GOT3 (cell line): Measurements from ENCODE around the gene TTC23L.
"Not testable (repeated sequence)": the region's sequence is repeated elsewhere in the genome, so short reads cannot be mapped to it uniquely, and the experiment has no call there.

Experiments used
- DNase-seq: peaks from one replicate; lab custom pipeline; 2025; ENCODE audit warnings: mixed read lengths; lab: John Stamatoyannopoulos, UW

Gene TTC23L

GRCh38 chr5:34923256-34923655 lies 84.3 kb downstream of the TTC23L start:
- DNase-seq, result not testable (repeated sequence)

- no peak for DNase-seq
These were observed 84.9 kb downstream of the TTC23L start for GRCh38 chr5:34923694-34924461.

DNA sequence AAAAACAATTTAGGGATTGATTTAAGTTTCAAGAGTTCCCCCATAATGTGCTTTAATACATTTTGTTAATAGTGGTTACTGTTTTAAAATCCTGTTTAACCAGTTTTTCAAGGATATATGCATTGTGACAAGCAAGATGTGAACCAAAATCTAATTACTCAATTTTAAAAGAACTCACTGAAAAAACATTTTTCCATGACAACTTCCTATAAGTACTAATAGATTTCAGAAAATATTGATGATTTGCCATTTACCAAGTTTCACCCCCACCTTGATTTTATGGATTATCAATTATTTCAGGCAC lies 85.5 kb downstream of the TTC23L start:
- no peak for DNase-seq

DNA sequence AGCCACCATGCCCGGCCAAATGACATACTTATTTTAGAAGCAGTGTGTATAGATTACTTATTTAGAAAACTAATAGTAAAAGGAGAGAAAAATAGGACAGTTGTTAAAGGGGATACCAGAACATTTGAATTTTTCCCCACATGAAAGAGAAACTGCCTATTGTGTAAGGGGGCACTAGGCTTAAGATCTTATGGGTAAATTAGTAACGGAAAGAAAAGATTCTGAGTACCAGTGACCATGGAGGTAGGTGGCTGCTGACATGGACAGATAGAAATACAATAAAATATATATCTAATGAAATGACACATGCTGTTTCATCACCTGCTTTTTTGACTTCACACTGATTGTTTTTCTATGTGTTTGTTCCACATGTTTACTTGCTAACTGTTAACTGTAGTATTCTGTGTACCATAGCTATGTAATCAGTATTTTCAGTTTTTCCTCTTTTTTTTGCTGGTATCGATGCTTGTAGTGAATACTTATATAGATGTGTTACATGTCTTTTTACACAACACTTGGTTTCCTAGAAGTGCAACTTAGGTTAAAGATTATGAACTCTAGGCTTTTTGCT lies 87.4 kb downstream of the TTC23L start:
- no peak for DNase-seq

DNA sequence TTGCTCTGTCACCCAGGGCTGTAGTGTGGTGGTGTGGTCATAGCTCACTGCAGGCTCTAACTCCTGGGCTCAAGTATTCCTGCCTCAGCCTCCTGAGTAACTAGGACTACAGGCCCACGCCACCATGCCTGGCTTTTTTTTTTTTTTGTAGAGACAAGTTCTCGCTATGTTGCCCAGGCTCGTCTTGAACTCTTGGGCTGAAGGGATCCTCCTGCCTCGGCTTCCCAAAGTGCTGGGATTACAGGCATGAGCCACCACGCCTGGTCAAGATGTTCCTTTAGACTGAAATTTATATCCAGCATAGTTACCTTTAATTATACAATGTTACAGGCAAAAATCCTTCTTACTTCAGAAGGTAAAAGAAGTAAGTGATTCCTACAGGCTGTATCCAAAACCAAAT lies 88.8 kb downstream of the TTC23L start:
- no peak for DNase-seq

- DNase-seq, result no peak
These were observed 89.3 kb downstream of the TTC23L start for GRCh38 chr5:34928267-34928666.

DNA sequence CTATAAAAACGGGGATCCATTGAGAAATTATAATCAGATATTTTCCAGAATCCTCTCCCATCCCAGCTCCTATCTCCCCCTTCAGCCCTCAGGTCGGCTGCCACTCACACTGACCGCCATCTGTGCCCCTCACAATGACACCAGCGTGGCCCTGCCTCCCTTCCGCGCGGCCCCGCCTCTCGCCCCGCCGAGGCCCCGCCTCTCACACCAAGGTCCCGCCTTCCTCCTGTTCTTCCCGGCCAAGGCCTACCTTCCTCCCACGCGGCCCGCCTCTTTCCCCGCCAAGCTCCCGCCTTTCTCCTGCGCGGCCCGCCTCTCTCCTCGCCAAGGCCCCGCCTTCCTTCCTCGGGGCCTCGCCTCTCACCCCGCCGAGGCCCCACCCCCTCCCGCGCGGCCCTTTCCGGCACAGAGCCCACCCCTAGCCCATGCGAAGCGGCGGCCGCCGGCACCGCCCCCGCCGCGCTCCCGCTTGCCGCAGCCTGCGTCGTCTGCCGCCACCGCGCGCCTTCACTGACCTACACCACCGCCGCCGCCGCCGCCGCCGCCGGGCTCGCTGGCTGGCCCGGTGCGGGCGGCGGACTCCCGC lies 90.3 kb downstream of the TTC23L start, which contains the start of gene DNAJC21:
Gene DNAJC21, plus strand, starts transcription at position 426 of the 586 bp plus-strand sequence. CDS start 261 bp downstream, outside the sequence.
- peak; percentile 93 for DNase-seq

GRCh38 chr5:34929720-34930461 lies 90.9 kb downstream of the TTC23L start:
- peak; percentile 18 for DNase-seq

GRCh38 chr5:34930462-34930844 lies 91.5 kb downstream of the TTC23L start:
- no peak for DNase-seq

DNA sequence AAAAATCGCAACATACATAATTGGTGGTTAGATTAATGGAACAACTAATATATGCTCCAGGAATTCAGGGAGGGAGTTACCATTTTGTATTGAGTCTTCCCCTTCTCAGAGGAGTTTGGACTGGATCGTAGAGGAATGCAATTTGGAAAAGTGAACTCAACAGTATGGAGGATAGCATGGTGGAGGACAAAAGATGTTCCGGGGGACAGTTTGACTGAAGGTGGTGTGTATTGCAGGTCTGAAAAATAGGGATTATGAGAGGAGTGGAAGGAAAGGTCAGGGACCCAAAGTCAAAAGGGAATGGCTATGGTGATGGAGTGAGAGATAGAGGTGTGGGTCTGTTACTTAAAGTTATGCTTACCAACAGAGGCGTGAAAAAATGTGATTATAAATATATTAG lies 91.9 kb downstream of the TTC23L start:
- no peak for DNase-seq

DNA sequence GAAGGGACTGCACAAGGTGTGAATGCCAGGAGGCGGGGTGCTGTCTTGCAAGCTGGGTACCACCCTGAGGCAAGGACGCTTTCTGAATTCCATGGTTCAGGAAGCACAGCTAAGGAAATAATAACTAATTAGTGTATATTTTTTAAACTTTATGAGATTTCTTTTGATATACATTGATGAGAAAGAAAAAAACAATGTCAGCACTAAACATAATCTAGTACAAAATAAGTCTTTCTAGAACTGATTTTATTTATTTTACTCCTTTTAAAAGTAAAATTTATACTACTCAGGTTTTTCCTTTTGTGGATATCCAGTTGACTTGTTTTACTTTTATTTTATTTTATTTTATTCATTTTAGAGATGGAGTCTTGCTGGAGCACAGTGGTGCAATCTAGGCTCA lies 94.0 kb downstream of the TTC23L start:
- DNase-seq, result no peak

GRCh38 chr5:34941936-34942335 lies 103.0 kb downstream of the TTC23L start:
- DNase-seq, result no peak

- DNase-seq, result no peak
These were observed 105.1 kb downstream of the TTC23L start for GRCh38 chr5:34944044-34944443.

DNA sequence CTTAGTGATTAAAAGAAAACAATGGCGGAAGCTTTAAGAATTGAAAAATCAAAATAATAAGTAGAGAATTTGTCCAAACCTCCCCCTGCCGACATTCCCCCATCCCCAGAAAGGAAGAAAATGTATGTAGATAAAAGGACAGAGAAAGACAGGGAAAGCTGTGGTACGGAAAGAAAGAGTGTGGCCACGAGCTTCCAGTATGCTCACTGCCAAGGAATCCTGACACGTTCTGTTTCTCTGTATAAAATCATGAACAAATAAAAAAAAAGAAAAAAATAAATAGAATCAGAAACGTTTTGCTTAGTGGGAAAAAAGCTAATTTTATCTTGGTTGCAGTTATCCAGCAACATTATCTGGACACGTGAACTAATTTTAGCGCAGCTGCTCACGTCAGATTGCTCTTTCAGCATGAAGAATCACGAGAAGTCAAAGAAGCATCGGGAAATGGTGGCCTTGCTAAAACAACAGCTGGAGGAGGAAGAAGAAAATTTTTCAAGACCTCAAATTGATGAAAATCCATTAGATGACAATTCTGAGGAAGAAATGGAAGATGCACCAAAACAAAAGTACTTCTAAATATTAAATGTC lies 105.6 kb downstream of the TTC23L start:
- no peak for DNase-seq
